Stimulated activated CD8-positive, alpha-beta memory T cell treated with anti-CD3 and anti-CD28 coated beads, Interleukin-12 subunit alpha, Interleukin-12 subunit beta, amount 100 ng/mL, for 24 hours (primary cell): ENCODE measurements around the gene RASA3.

ENCODE experiments used
- DNase-seq: peaks from one replicate; pipeline ENCODE4 v3.0.0-alpha.2; 2020; ENCODE audit errors: extremely low read depth

RASA3 gene

GRCh38 chr13:114067381-114067885 is 65.0 kb downstream of the RASA3 start:
- DNase-seq: no peak

DNA sequence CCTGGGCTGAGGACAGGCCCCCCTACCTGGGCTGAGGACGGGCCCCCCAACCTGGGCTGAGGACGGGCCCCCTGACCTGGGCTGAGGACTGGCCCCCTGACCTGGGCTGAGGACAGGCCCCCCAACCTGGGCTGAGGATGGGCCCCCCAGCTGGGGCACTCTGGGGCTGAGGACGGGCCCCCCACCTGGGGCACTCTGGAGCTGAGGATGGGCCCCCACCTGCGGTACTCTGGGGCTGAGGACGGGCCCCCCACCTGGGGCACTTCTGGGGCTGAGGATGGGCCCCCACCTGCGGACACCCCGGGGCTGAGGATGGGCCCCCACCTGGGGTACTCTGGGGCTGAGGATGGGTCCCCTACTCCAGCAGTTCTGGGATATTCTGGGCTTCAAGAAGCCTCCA is 65.5 kb downstream of the RASA3 start:
- no peak for DNase-seq

DNA sequence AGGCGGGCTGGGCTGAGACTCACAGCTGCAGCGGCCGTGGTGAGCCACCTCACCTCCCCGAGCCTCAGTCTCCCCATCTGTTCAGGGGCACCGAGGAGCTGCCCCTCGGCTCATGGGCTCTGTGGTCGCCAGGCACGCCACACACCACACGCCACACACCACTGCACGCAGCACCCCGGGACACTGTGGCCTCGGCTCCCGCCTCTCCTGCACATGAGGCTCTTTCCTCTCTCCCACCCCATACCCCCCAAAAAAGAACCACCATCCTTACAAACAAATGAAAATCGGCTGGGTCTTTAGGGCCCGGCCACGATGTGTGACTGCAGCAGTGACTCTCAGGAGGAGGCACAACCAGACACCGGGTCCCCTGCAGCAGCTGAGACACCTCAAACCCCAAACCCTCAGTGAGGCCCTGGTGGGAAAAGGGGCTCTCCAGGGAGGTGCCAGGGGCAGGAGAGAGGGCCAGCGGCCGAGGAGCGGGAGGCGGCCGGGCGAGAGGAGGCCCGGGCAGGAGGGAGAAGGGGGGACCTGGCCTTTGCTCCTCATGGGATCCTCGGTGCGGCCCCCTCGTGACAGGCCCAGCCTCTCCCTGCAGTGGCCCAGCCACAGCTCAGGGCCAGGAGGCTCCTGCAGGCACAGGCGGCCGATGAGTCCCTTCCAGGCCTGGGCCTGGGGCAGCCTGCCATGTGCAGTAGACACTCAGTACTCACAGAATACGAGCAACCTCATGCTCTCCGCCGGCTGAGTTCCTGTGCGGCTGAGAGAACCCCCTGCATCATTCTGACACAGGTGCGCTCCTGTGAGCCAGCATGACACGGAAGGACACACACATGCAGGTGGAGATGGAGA is 66.3 kb downstream of the RASA3 start:
- DNase-seq: no peak

DNA sequence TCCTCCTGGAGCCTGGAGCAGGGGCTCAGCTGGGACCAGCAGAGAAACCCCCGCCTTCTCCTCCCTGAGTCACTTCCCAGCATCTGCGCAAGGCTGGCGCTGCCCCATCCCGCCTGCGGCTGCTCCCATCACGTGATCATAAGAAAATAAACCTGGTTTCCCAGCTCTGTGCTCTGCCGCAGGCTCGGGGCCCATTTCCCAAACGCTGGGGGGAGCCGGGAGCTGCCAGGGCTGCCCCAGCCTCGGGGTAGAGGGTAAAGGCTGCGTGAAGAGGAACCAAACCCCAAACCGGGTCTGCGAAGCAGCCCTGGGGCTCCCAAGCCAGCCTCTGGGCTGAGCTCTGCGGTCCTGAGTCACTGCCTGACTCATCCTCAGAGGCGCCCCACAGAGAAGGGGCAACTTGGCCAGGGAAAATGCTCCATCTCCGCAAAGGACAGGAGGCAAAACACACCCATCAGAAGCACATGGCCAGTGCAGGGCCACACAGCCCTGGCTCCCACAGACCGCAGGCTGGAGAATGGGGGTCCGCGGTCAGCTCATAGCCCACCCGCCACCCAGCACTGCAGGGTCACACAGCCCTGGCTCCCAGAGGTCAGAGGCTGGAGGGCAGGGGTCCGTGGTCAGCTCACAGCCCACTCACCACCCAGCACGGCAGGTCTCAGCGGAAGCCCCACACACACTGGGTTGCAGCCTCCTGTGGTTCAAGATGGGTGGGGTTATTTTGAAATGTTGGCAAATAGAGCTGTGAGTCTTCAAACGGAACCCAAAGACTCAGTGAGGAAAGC is 67.1 kb downstream of the RASA3 start:
- peak; percentile 63 for DNase-seq

DNA sequence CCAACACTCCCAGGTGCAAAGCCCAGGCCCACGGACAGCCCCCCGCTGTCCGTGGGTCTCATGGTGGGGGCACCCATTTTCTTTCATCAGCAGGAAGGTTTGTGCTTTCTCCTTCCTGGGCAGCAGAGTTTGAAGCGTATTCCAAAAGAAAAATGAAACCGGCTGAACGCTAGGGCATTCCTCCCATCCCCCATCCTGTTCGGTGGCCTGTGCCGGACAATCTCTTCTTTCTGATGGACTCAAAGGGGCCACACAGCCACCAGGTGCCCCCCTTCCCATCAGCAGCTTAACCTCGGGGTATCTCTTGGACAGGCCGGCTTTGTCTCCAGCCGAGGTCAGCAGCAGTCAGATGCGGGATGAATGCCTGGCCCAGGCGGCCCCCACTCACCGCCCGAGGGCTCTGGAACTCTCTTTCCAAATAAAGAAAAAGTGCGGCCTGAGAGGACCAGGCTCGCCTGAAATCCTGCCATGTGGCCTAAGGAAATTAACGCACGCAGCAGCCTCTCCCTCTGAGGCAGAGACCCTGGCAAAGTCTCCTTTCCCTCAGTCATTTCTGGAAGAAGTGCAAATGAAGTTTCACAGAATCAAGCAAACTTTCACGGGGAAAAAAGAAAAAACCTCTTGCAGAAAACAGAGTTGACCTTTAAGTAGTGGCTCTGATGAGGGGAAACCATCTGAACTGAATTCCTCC is 67.8 kb downstream of the RASA3 start:
- DNase-seq: no peak

GRCh38 chr13:114063545-114064449 is 68.6 kb downstream of the RASA3 start:
- no peak for DNase-seq

DNA sequence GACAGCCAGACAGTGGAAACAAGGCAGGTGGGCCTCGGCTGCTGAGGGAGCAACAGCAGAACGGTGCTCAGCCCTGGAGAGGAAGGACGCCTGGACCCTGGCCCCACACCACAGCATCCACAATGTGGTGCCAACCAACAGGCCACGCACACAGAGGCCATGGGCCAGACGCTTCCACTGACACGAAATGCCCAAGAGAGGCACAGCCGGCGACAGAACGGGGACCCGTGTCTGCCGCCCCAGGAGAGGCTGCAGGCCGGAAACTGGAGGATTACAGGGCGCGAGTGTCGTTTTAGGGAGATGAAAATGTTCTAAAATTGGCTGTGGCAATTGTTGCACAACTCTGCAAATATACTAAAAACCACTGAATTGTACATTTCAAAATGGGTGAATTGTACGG is 69.7 kb downstream of the RASA3 start:
- no peak for DNase-seq

- DNase-seq: no peak
Observed at GRCh38 chr13:114062341-114062740, 70.1 kb downstream of the RASA3 start.

DNA sequence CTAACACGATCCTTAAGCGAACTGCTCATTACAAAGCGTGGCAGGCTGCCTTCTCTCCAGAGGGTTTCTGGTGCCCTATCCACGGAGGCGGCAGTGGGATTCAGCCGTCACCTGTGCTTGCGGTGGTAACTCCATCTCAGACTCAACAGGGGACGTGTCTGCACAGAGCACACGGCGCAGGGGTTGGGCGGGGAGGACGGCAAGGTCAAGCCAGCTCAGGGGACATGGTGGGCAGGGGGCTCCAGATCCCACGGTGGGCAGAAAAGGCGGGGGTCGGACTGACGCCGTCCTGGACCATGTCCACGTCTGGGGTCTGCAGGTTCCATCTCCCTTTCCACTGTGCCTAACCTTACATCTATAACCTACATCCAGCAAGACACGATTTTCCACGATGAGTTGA is 70.7 kb downstream of the RASA3 start:
- no peak for DNase-seq

GRCh38 chr13:114061047-114061446 is 71.4 kb downstream of the RASA3 start:
- DNase-seq: no peak

- DNase-seq: no peak
Observed at GRCh38 chr13:114059946-114060860, 72.2 kb downstream of the RASA3 start.

DNA sequence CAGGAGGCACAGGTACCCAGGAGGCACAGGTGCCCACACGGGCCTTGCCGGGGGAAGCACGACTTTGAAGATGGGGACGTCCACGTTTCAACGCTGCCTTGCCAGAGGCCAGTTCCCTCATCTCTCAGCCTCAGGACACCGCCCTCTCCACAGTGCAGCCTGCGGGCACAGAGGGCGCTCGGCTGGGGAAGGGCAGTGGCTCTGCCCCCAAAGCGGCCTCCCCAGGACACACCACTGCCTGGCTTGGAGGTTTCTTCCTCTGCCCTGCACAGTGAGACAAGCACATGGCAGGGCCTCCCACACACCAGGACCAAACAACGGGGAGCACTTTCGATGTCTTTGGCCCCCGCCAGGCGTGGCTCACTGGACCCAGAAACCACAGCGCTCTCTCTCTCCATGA is 73.0 kb downstream of the RASA3 start:
- no peak for DNase-seq

DNA sequence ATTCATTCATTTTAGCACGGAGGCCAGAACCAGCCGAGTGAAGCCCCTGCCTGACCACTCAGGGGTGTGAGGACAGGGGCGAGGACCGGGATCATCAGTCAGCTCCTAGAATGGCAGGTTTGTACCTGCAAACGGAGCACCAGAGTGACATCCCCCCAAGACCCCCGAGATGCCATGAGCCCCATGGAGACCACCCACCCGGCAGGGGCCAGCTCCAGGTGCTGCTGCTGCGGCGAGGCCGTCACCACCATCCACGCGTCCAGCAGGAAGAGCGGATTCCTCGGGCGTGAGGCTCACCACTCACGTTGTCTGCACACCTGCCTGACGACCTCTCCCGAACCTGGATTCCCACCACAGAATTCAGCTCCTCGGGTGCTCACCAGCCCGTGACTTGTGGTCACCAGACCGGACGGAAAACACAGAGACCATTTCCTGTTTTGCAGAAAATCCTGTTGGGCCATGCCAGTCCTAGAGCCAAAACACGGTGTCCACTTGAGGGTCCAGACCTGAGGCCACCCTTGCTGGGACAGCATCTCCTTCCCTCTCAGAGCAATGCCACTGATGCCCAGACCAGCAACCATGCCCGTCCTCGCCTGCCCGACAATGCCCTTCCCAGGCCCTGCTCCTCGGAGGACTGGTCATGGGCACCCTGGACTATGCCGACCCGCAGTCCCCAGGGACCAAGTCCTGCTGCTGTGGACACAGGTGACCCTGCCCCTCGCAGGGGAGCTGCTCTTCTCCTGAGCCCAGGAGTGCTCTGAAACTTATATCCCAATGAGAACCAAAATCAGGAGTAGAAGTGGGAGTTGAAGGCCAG is 74.2 kb downstream of the RASA3 start:
- DNase-seq: no peak

GRCh38 chr13:114057166-114058050 is 75.0 kb downstream of the RASA3 start:
- no peak for DNase-seq

- DNase-seq: no peak
Observed at GRCh38 chr13:114056205-114057013, 76.0 kb downstream of the RASA3 start.

- no peak for DNase-seq
Observed at GRCh38 chr13:114055766-114056165, 76.7 kb downstream of the RASA3 start.

GRCh38 chr13:114054830-114055439 is 77.5 kb downstream of the RASA3 start:
- no peak for DNase-seq
